GM19468 (cell line): ENCODE measurements around the gene DAZAP1.

Experiments used
- ATAC-seq: cut with Tn5 transposase; IDR thresholded peaks from one replicate; pipeline ENCODE4 v1.9.1; 2021; ENCODE audit warnings: mild to moderate bottlenecking, moderate library complexity, moderate number of reproducible peaks; ENCODE audit not compliant: unreplicated experiment; ENCODE audit errors: extremely low read depth

The DAZAP1 gene

GRCh38 chr19:1483131-1483978 is 76.0 kb downstream of the DAZAP1 start:
- ATAC-seq = no peak

GRCh38 chr19:1483979-1484428 is 76.6 kb downstream of the DAZAP1 start:
- ATAC-seq = no peak
